Measurements from ENCODE around the gene PDCD10. TPM values are rescaled to one million over a fixed set of nuclear protein-coding genes. Genes with fewer than 3 reads are reported as not detected.

PDCD10 gene
- polyA plus RNA-seq, 1 experiment: 79.5 TPM

DNA sequence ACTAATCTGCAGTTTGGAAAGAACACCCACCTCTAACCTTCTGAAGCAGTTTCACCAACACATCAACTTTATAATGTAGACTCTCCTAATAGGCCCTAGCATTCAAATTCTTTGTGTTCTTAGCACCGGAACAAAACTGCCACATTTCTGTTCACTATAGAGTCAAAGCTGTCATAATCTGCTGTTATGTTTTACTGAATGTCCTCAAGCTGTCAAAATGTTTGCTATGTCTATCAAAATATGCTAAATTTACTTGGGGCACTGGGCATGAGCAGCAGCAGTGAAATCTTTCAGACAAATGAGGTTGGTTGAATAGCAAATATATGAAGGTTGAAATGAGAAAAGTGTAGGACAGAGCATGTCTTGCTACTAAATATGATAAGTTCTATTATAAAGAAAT lies 82.9 kb downstream of the PDCD10 start:
- Histone ChIP-seq H3K27ac (ENCODE audit: low read depth, low read length) (no peak overlapping the region), H3K9me3 (ENCODE audit: control insufficient read depth, insufficient read depth, low read length) (no peaks in the 10 kb centered on the region), H3K4me3 (ENCODE audit: low read depth, low read length) (no peak overlapping the region), H3K27me3 (ENCODE audit: control insufficient read depth, insufficient read depth, low read length) (no peaks in the 10 kb centered on the region)
- TF ChIP-seq, protein P1, sequence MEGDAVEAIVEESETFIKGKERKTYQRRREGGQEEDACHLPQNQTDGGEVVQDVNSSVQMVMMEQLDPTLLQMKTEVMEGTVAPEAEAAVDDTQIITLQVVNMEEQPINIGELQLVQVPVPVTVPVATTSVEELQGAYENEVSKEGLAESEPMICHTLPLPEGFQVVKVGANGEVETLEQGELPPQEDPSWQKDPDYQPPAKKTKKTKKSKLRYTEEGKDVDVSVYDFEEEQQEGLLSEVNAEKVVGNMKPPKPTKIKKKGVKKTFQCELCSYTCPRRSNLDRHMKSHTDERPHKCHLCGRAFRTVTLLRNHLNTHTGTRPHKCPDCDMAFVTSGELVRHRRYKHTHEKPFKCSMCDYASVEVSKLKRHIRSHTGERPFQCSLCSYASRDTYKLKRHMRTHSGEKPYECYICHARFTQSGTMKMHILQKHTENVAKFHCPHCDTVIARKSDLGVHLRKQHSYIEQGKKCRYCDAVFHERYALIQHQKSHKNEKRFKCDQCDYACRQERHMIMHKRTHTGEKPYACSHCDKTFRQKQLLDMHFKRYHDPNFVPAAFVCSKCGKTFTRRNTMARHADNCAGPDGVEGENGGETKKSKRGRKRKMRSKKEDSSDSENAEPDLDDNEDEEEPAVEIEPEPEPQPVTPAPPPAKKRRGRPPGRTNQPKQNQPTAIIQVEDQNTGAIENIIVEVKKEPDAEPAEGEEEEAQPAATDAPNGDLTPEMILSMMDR (IDR thresholded peaks at IDR 0.05; ENCODE audit: low read depth, low read length): no peak
- CTCF ChIA-PET: no interaction called here
- POLR2A ChIA-PET: no interaction called here
- no peak for DNase-seq (ENCODE audit: low read depth, low spot score)

GRCh38 chr3:167650459-167650858 lies 84.2 kb downstream of the PDCD10 start:
- ChIA-PET POLR2A (no interaction called here), CTCF (no interaction called here)
- Histone ChIP-seq H3K27ac (ENCODE audit: low read depth, low read length) (no peak overlapping the region), H3K27me3 (ENCODE audit: control insufficient read depth, insufficient read depth, low read length) (no peaks in the 10 kb centered on the region), H3K4me3 (ENCODE audit: low read depth, low read length) (no peak overlapping the region), H3K9me3 (ENCODE audit: control insufficient read depth, insufficient read depth, low read length) (no peaks in the 10 kb centered on the region)
- no peak for DNase-seq (ENCODE audit: low read depth, low spot score)
- TF ChIP-seq, protein P1 (IDR thresholded peaks at IDR 0.05; ENCODE audit: low read depth, low read length): no peak

- no peak for DNase-seq (ENCODE audit: low read depth, low spot score)
- H3K27me3 ChIP-seq (ENCODE audit: control insufficient read depth, insufficient read depth, low read length): no peaks in the 10 kb centered on the region
- TF ChIP-seq, protein P1 (IDR thresholded peaks at IDR 0.05; ENCODE audit: low read depth, low read length): no peak
- H3K27ac ChIP-seq (ENCODE audit: low read depth, low read length): no peak overlapping the region
- no peak overlapping the region for H3K4me3 ChIP-seq (ENCODE audit: low read depth, low read length)
- H3K9me3 ChIP-seq (ENCODE audit: control insufficient read depth, insufficient read depth, low read length): no peaks in the 10 kb centered on the region
- ChIA-PET CTCF (interaction anchor here (1.3 kb wide), 1 partner anchor 36 kb away, joined by 3 read pairs; no protein-coding TSS in a partner anchor), POLR2A (no interaction called here)
Observed at GRCh38 chr3:167649746-167650145, 84.9 kb downstream of the PDCD10 start.

- Histone ChIP-seq H3K4me3 (ENCODE audit: low read depth, low read length) (no peak overlapping the region), H3K9me3 (ENCODE audit: control insufficient read depth, insufficient read depth, low read length) (no peaks in the 10 kb centered on the region), H3K27me3 (ENCODE audit: control insufficient read depth, insufficient read depth, low read length) (no peaks in the 10 kb centered on the region), H3K27ac (ENCODE audit: low read depth, low read length) (no peak overlapping the region)
- CTCF ChIA-PET: interaction anchor here (0.5 kb wide), 1 partner anchor 318 kb away, joined by 4 read pairs; no protein-coding TSS in a partner anchor
- TF ChIP-seq, protein P1 (IDR thresholded peaks at IDR 0.05; ENCODE audit: low read depth, low read length): no peak
- POLR2A ChIA-PET: no interaction called here
- no peak for DNase-seq (ENCODE audit: low read depth, low spot score)
Observed at GRCh38 chr3:167644611-167645010, 90.1 kb downstream of the PDCD10 start.

Small RNAs within 50 kb of the gene (small RNA-seq; reads per million reads assigned to genes)
- gene HMGN1P8 (ENCODE audit: insufficient read length, low read depth): not detected

Other genes with a start within 250 kb of the PDCD10 start
- not detected in 2 replicates for gene WDR49, start 81.0 kb downstream of the PDCD10 start, polyA plus RNA-seq (2011; rRNA removed)
- 0.58 and 0.88 TPM in 2 replicates for gene SERPINI1, start 829 bp upstream of the PDCD10 start, polyA plus RNA-seq (2011; rRNA removed)

Data from AG04450 (cell line).